Hematopoietic multipotent progenitor cell treated with erythropoietin and hydrocortisone succinate and interleukin-3 and kit ligand, for 17 days (in vitro differentiated cells): Measurements from ENCODE around the gene MLH3.
A peak's percentile ranks its signal among the peaks of the same experiment; 100 is the strongest.

Experiments
- DNase-seq: peaks from one replicate; pipeline ENCODE4 v3.0.0-alpha.2; 2015; ENCODE audit warnings: low spot score

MLH3 gene

DNA sequence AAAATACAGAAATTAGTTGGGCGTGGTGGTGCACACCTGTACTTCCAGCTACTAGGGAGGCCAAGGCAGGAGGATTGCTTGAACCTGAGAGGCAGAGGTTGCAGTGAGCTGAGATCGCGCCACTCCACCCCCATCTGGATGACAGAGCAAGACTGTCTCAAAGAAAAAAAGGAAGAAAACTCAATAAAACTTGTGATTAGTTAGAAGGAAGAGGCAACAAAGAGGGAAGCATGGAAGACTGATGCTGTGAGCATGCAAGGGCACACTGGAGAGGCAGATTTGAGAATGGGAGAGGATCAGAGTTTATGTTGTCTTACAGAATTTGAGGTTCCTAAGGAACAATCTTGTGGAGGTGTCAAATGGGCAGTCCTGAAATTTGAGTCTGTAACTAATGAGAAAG is 15.4 kb upstream of the MLH3 start:
- no peak for DNase-seq

GRCh38 chr14:75064205-75064567 is 12.9 kb upstream of the MLH3 start:
- no peak for DNase-seq

DNA sequence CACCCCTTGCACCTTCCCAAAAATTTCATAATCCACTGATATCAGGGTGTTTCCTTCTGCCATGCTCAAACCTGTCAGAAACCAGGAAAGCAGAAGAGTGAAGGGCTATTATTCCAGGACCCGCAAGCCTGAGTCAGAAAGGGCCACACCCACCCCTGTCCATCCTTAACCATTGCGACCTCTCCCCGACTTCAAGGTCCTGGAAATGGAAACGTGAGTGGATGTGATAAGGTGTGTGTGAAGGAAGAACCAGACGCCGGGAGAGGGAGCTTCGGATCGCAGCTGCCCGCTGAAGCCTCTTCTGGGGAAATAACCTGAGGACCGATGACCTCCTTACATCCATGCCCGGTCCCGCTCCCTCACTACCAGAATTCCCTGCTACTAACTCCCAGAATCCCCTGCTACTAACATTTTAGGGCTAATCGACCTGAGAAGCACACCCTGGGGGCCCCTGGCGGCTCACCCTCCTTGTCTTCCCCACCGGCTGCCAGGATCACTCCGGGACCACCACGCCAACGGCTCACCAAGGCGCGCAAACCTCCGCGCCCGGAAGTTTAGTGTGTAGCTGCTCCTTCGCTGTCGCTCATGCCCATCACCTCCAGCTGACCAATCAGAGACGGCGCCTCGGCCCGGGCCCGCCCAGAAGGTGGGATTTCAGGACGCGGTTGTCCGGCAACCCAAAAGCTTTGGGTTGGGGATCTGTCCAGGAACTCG is 12.4 kb upstream of the MLH3 start, which contains the start of gene ACYP1:
TSS of gene ACYP1 (minus strand) at position 534 of the 714 bp plus-strand sequence. CDS start at position 63, 471 bp downstream.
- DNase-seq = peak; percentile 90

GRCh38 chr14:75063013-75063412 is 11.7 kb upstream of the MLH3 start:
- DNase-seq = no peak

DNA sequence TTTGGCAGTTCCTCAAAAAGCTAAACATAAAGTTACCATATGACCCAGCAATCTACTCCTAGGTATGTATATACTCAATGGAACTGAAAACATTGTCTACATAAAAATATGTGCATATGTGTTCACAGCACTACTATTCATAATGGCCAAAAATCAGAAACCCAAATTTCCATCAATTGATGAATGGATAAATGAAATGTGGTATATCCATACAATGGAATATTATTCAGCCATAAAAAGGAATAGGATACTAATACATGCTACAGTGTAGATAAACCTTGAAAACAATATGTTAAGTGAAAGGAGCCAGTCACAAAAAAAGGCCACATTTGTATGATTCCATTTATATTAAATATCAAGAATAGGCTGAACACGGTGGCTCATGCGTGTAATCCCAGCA is 9.2 kb upstream of the MLH3 start:
- no peak for DNase-seq

DNA sequence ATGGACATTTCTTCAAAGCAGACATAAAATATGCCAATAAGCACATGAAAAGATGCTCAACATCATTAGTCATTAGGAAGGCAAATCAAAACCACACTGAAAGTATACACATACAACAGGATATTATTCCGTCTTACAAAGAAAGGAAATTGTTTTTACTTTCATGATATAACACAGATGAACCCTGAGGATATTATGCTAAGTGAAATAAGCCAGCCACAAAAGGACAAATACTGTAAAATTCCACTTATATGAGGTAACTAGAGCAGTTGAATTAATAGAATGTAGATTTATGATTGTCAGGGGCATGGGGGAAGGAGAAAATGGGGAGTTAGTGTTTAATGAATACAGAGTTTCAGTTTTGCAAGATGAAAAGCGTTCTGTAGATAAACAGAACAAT is 8.4 kb upstream of the MLH3 start:
- DNase-seq = no peak

DNA sequence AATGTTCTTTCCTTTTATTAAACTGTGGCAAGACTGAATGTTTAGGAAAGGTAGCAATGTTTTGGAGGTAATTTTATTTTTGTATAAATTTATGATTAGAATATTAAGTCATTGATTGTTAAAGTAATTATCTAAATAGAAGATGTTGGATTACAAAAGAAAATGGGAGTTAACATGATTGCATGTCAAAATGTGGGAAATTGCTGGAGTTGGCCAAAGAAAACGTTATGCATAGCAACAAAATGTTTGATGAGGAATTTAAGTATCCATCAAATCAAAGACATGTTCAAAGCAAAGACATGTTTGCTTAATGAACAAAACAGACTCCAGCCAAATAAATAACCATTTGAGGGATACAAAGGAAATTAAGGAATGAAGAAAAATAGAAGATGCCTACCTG is 3.2 kb upstream of the MLH3 start:
- no peak for DNase-seq

GRCh38 chr14:75053396-75054291 is 2.4 kb upstream of the MLH3 start:
- no peak for DNase-seq

- no peak for DNase-seq
Measured at GRCh38 chr14:75051556-75051899, 261 bp upstream of the MLH3 start.

- no peak for DNase-seq
Measured at GRCh38 chr14:75049731-75050201, 1.5 kb downstream of the MLH3 start.

DNA sequence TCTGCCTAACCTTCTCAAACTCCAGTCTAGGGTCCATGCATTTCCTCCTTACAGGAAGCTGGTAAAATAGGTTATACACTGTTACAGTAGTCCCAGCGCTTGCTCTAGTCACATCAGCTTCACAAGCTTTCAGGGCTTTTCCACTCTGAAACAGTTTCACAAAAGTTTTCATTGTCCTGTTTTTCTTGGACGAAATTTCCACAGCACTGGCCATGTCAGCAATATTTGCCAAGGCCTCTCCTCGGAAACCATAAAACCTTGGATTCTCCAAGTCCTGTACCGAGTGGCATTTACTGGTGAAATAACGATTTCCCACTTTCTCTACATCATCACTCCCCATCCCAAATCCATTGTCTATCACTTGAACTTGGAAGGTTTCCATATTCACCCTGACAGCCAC is 2.1 kb downstream of the MLH3 start:
- no peak for DNase-seq

DNA sequence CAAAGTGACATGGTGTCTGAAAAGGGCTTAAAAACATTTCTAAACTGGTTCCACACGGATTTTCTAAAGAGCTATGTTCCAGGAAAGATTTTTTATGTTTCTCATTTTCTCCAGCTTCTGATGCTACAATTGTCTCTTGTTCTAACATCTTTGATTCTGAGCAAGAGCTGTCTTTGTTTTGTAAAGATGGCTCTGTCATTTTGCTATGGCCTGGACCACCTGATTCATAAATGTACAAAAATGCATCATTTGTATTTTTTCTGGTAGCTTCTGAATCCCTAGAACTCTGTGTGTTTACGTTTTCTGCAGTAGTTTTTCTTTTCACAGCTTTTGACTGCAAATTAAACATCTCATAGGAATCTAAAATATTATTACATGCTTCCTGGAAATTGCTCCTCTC is 3.2 kb downstream of the MLH3 start:
- no peak for DNase-seq

DNA sequence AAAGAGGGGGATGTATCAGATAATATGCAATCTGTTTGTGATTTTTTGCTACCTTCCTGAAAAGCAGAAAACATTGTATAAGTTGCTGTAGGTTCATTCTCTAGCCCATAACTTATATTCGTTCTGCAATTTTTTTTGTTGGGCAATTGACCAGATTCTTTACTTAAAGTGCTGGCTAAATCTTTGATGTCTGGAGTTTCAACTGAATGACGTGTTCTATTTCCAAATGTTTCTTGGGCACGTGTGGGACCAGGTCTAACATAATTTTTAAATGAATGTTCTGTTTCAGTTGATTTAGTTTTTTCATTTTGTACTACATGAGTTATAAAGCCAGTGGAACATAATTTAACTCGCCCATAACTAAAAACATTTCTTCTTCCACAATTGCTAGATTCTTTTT is 3.8 kb downstream of the MLH3 start:
- no peak for DNase-seq

GRCh38 chr14:75046899-75047298 is 4.4 kb downstream of the MLH3 start:
- DNase-seq = no peak

- no peak for DNase-seq
Measured at GRCh38 chr14:75046275-75046674, 5.0 kb downstream of the MLH3 start.

DNA sequence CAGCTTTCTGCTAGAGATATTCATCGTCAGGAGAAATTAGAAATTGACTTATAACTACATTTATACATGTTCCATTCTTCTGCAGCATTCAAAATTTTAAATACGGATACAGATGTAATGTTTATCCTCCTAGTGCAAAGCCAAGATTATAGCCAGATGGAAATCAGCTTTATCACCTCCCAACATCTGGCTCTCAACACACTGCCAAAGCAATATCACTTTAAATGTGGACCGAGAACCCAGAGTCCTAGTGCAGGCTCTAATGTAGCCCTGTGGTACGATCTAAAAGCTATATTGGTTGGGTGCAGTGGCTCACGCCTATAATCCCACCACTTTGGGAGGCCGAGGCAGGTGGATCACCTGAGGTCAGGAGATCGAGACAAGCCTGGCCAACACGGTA is 6.5 kb downstream of the MLH3 start:
- DNase-seq = no peak

GRCh38 chr14:75044322-75044721 is 6.9 kb downstream of the MLH3 start:
- DNase-seq = no peak

DNA sequence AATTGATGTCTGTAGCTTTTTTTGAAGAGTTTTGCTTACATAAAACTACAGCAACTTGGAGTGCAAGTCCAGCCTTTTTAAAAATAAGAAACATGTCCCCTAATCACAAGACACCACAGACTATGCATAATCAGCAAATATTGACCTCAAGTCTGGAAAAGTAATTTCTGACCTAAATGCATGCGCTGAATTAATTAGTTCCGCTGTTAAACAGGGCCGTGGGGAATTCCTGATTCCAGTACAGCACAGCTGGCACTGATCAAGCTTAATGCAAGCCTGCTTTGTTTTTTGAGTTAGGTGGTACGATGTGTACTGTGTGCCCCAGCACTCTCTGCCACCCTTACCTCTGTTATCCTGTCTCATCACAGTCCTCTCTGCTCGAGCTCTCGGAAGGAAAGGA is 9.2 kb downstream of the MLH3 start:
- DNase-seq = no peak

GRCh38 chr14:75041613-75042012 is 9.7 kb downstream of the MLH3 start:
- no peak for DNase-seq

GRCh38 chr14:75040959-75041358 is 10.3 kb downstream of the MLH3 start:
- DNase-seq = no peak

GRCh38 chr14:75040507-75040906 is 10.8 kb downstream of the MLH3 start:
- no peak for DNase-seq

GRCh38 chr14:75032939-75033338 is 18.3 kb downstream of the MLH3 start:
- DNase-seq = no peak

GRCh38 chr14:75030147-75030546 is 21.1 kb downstream of the MLH3 start:
- DNase-seq = no peak
